Measurements from ENCODE around the gene HIP1R.
A peak's percentile ranks its signal among the peaks of the same experiment; 100 is the strongest.

The HIP1R gene

GRCh38 chr12:122825773-122826724 lies 9.2 kb upstream of the HIP1R start:
- ATAC-seq, result peak; percentile 86
- TF ChIP-seq BACH2 (CRISPR knock-in tag; IDR thresholded peaks at IDR 0.05; ENCODE audit: borderline replicate concordance), result no peak
- no peak for TF ChIP-seq CREB5 (CRISPR knock-in tag; IDR thresholded peaks at IDR 0.05; ENCODE audit: low read depth)
- no peak for TF ChIP-seq ISL1 (CRISPR knock-in tag; IDR thresholded peaks at IDR 0.05)
- TF ChIP-seq SNAI2 (CRISPR knock-in tag; IDR thresholded peaks at IDR 0.05), result no peak
- TF ChIP-seq RARB (CRISPR knock-in tag; IDR thresholded peaks at IDR 0.05), result no peak
- TF ChIP-seq ZFP30 (CRISPR knock-in tag; IDR thresholded peaks at IDR 0.05), result no peak

GRCh38 chr12:122827258-122827657 lies 8.0 kb upstream of the HIP1R start:
- no peak for TF ChIP-seq ZFP3 (CRISPR knock-in tag; IDR thresholded peaks at IDR 0.05)
- TF ChIP-seq ESRRG (CRISPR knock-in tag; IDR thresholded peaks at IDR 0.05), result no peak
- no peak for TF ChIP-seq CREB5 (CRISPR knock-in tag; IDR thresholded peaks at IDR 0.05; ENCODE audit: low read depth)
- no peak for TF ChIP-seq TOX (CRISPR knock-in tag; IDR thresholded peaks at IDR 0.05; ENCODE audit: borderline replicate concordance)
- no peak for TF ChIP-seq PATZ1 (CRISPR knock-in tag; IDR thresholded peaks at IDR 0.05; ENCODE audit: borderline replicate concordance)
- TF ChIP-seq TCF4 (CRISPR knock-in tag; IDR thresholded peaks at IDR 0.05; ENCODE audit: borderline replicate concordance), result no peak
- no peak for TF ChIP-seq POU6F1 (CRISPR knock-in tag; IDR thresholded peaks at IDR 0.05; ENCODE audit: borderline replicate concordance, low read depth)
- no peak for TF ChIP-seq ZNF565 (CRISPR knock-in tag; conservative IDR thresholded peaks at IDR 0.05; ENCODE audit: low read depth)
- no peak for TF ChIP-seq CSDC2 (CRISPR knock-in tag; IDR thresholded peaks at IDR 0.05)
- TF ChIP-seq ARNTL (CRISPR knock-in tag; IDR thresholded peaks at IDR 0.05; ENCODE audit: borderline replicate concordance, low read depth), result no peak
- TF ChIP-seq SNAI2 (CRISPR knock-in tag; IDR thresholded peaks at IDR 0.05), result no peak
- TF ChIP-seq CSRNP3 (CRISPR knock-in tag; IDR thresholded peaks at IDR 0.05), result no peak
- TF ChIP-seq BACH2 (CRISPR knock-in tag; IDR thresholded peaks at IDR 0.05; ENCODE audit: borderline replicate concordance), result no peak
- no peak for TF ChIP-seq ZNF8 (CRISPR knock-in tag; IDR thresholded peaks at IDR 0.05)
- TF ChIP-seq RARB (CRISPR knock-in tag; IDR thresholded peaks at IDR 0.05), result no peak
- no peak for TF ChIP-seq OSR1 (CRISPR knock-in tag; IDR thresholded peaks at IDR 0.05)
- TF ChIP-seq GLIS3 (CRISPR knock-in tag; IDR thresholded peaks at IDR 0.05), result no peak
- TF ChIP-seq ZFP30 (CRISPR knock-in tag; IDR thresholded peaks at IDR 0.05), result no peak
- no peak for TF ChIP-seq TSHZ2 (CRISPR knock-in tag; IDR thresholded peaks at IDR 0.05)
- no peak for TF ChIP-seq ISL1 (CRISPR knock-in tag; IDR thresholded peaks at IDR 0.05)
- ATAC-seq, result no peak
